ENCODE data around the gene ADAM12. TPM values are rescaled to one million over a fixed set of nuclear protein-coding genes. Genes with fewer than 3 reads are reported as not detected.
"Not testable (repeated sequence)": the region's sequence is repeated elsewhere in the genome, so short reads cannot be mapped to it uniquely, and the experiment has no call there.

Gene ADAM12
- polyA plus RNA-seq, 3 donors: 19.7 to 23.0 (median 22.8) TPM

- DNase-seq: no peak
Measured at GRCh38 chr10:125980521-125981035, 407.7 kb downstream of the ADAM12 start.

DNA sequence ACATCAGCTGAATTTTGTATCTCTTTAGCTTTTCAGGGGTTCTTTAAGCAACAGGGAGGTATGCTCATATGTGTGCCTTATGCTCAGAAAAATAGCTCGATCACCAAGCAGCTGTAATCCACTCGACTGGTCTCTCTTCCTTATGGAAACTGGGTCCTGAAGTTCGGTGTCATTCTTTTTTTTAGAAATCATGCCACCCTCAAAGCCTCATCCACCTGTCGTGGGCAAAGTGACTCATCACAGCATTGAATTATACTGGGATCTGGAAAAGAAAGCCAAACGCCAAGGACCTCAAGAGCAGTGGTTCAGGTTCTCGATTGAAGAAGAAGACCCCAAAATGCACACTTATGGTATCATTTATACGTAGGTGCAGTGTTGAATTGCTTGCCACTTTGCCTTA, 408.3 kb downstream of the ADAM12 start:
- no peak for DNase-seq

DNA sequence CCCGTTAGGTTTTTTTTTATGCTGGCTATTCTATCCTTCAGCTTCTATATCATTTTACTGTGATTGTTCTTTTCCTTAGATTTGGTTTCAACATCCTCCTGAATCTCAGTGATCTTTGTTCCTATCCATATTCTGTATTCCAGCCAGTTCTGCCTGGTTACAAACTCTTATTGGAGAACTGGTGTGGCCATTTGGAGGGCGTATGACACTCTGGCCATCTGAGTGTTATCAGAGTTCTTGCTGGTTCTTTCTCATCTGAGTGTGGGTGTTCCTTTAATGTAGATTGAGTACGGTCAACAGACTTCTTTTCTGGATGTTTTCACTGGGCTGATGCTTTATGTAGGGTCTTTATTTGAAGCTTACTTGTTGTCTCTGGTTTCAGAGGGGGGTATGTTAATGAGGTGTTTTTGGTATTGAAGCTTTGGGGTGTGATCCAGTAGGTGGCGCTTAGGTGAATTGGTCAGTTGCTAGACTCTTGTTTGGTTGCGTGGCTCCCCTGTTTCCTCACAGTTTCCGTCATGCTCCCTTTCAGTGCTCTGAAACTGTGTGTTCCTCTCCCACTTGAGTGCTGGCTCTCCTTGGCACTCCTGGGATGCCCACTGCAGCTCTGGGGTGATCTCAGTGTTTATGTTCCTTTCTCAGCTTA, 411.2 kb downstream of the ADAM12 start:
- DNase-seq: no peak

- DNase-seq: not testable (repeated sequence)
Measured at GRCh38 chr10:125970077-125970630, 418.1 kb downstream of the ADAM12 start.

DNA sequence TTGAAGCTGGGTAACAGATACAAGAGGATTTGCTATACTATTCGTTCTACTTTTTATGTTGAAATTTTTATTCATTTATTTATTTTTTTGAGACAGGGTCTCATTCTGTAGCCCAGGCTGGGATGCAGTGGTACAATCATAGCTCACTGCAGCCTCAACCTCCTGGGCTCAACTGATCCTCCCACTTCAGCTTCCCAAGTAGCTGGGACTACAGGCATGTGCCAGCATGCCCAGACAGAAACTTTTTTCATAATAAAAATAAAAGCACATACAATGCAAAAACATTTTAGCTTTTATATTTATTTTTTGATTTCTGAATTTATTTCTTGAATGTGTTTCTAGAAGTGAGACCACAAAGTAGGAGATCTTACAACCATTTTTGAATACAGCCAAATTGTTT, 420.7 kb downstream of the ADAM12 start:
- DNase-seq: no peak

- no peak for DNase-seq
Measured at GRCh38 chr10:125964558-125964957, 423.7 kb downstream of the ADAM12 start.

Measured in renal pelvis (tissue), 4 donors.